ENCODE data around the gene PHTF1. TPM values are rescaled to one million over a fixed set of nuclear protein-coding genes. Genes with fewer than 3 reads are reported as not detected.
"Not testable (repeated sequence)": the region's sequence is repeated elsewhere in the genome, so short reads cannot be mapped to it uniquely, and the experiment has no call there.

PHTF1 gene
- polyA plus RNA-seq, 3 donors: 6.7 to 12.2 (median 11.1) TPM

- H3K27me3 Mint-ChIP-seq (ENCODE audit: low read depth in 3 of 3): peaks cover 0 to 2% (median 0%) of the 10 kb centered on the region in 3 donors
- peaks cover 51 to 64% of the 10 kb centered on the region in 2 donors for H3K36me3 Mint-ChIP-seq
- no peak overlapping the region for H3K4me2 ChIP-seq (replicated peaks; ENCODE audit: extremely low read depth, low read length, poor library complexity, severe bottlenecking)
- H3K79me2 ChIP-seq (ENCODE audit: insufficient read depth, low read length): no peaks in the 10 kb centered on the region
- no peaks in the 10 kb centered on the region for H3K27me3 ChIP-seq (ENCODE audit: control insufficient read depth in 2 of 2, insufficient read depth in 2 of 2, low read length in 2 of 2)
- H3K9me3 Mint-ChIP-seq: peaks cover 0 to 1% (median 0%) of the 10 kb centered on the region in 7 donors
- peaks cover 13 to 51% of the 10 kb centered on the region in 2 donors for H3K36me3 ChIP-seq (replicated peaks in 1 of 2; ENCODE audit: control insufficient read depth in 1 of 2, insufficient read depth in 2 of 2, low read length in 2 of 2)
- H3K9me3 ChIP-seq (replicated peaks in 1 of 2; ENCODE audit: control insufficient read depth in 1 of 2, insufficient read depth in 1 of 2, low read length in 2 of 2): no peaks in the 10 kb centered on the region
- no peak overlapping the region for H3K4me3 ChIP-seq (replicated peaks in 1 of 3; ENCODE audit: low read depth in 2 of 3, low read length in 3 of 3)
- H3K27ac ChIP-seq (ENCODE audit: low read depth in 1 of 2, low read length in 2 of 2): no peak overlapping the region
- H3K4me1 ChIP-seq (ENCODE audit: control insufficient read depth in 1 of 2, insufficient read depth in 2 of 2, low read length in 2 of 2): no peaks in the 10 kb centered on the region
- TF ChIP-seq CTCF (IDR thresholded peaks at IDR 0.05): no peak
- intact Hi-C loops (cut with micrococcal nuclease): no loop called here
- no peak for DNase-seq
- H4K20me1 ChIP-seq (ENCODE audit: insufficient read depth, low read length): no peaks in the 10 kb centered on the region
- 100% methylated on average over 2 of the region's 5 CpGs for WGBS (ENCODE audit: insufficient coverage)
- no peak overlapping the region for H3K4me3 Mint-ChIP-seq
- H2AFZ ChIP-seq (ENCODE audit: insufficient read depth, low read depth, low read length, poor library complexity, severe bottlenecking): no peak overlapping the region
- H3K4me1 Mint-ChIP-seq: peaks cover 8% of the 10 kb centered on the region
- H3K27ac Mint-ChIP-seq: no peak overlapping the region
- no peak overlapping the region for H3K9ac ChIP-seq (ENCODE audit: insufficient read depth, low read length, poor library complexity, severe bottlenecking)
Measured at GRCh38 chr1:113732802-113733201, 26.5 kb downstream of the PHTF1 start.

- H3K9me3 ChIP-seq (replicated peaks in 1 of 2; ENCODE audit: control insufficient read depth in 1 of 2, insufficient read depth in 1 of 2, low read length in 2 of 2): peaks cover 28 to 32% of the 10 kb centered on the region in 2 donors
- WGBS (ENCODE audit: insufficient coverage): no CpG with 5 or more reads among the region's 2 CpGs
- Mint-ChIP-seq H3K36me3 (peaks cover 72 to 93% of the 10 kb centered on the region in 2 donors), H3K4me3 (no peak overlapping the region), H3K27me3 (ENCODE audit: low read depth in 3 of 3) (no peaks in the 10 kb centered on the region), H3K27ac (no peak overlapping the region), H3K9me3 (peaks cover 31 to 52% (median 48%) of the 10 kb centered on the region in 7 donors), H3K4me1 (no peaks in the 10 kb centered on the region)
- H3K9ac ChIP-seq (ENCODE audit: insufficient read depth, low read length, poor library complexity, severe bottlenecking): no peak overlapping the region
- no peak overlapping the region for H3K27ac ChIP-seq (ENCODE audit: low read depth in 1 of 2, low read length in 2 of 2)
- no peaks in the 10 kb centered on the region for H3K79me2 ChIP-seq (ENCODE audit: insufficient read depth, low read length)
- no peaks in the 10 kb centered on the region for H3K27me3 ChIP-seq (ENCODE audit: control insufficient read depth in 2 of 2, insufficient read depth in 2 of 2, low read length in 2 of 2)
- intact Hi-C loops (cut with micrococcal nuclease): no loop called here
- H3K36me3 ChIP-seq (replicated peaks in 1 of 2; ENCODE audit: control insufficient read depth in 1 of 2, insufficient read depth in 2 of 2, low read length in 2 of 2): peaks cover 28 to 80% of the 10 kb centered on the region in 2 donors
- TF ChIP-seq CTCF (IDR thresholded peaks at IDR 0.05): no peak
- H3K4me1 ChIP-seq (ENCODE audit: control insufficient read depth in 1 of 2, insufficient read depth in 2 of 2, low read length in 2 of 2): no peaks in the 10 kb centered on the region
- H3K4me3 ChIP-seq (replicated peaks in 1 of 3; ENCODE audit: low read depth in 2 of 3, low read length in 3 of 3): no peak overlapping the region
- no peak overlapping the region for H3K4me2 ChIP-seq (replicated peaks; ENCODE audit: extremely low read depth, low read length, poor library complexity, severe bottlenecking)
- no peaks in the 10 kb centered on the region for H4K20me1 ChIP-seq (ENCODE audit: insufficient read depth, low read length)
- no peak overlapping the region for H2AFZ ChIP-seq (ENCODE audit: insufficient read depth, low read depth, low read length, poor library complexity, severe bottlenecking)
- DNase-seq: no peak
Measured at GRCh38 chr1:113721010-113721409, 38.3 kb downstream of the PHTF1 start.

DNA sequence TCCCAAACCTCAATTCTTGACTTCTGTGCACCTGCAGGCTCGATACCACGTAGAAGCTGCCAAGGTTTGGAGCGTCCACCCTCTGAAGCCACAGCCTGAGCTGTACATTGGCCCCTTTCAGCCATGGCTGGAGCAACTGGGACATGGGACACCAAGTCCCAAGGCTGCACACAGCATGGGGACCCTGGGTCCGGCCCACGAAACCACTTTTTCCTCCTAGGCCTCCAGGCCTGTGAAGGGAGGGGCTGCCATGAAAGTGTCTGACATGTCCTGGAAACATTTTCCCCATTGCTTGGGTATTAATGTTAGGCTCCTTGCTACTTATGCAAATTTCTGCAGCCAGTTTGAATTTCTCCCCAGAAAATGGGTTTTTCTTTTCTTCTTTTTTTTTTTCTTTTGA, 40.7 kb downstream of the PHTF1 start:
- peaks cover 32 to 52% (median 46%) of the 10 kb centered on the region in 7 donors for H3K9me3 Mint-ChIP-seq
- H3K27me3 Mint-ChIP-seq (ENCODE audit: low read depth in 3 of 3); H4K20me1 ChIP-seq (ENCODE audit: insufficient read depth, low read length); H3K4me2 ChIP-seq (replicated peaks; ENCODE audit: extremely low read depth, low read length, poor library complexity, severe bottlenecking); H3K79me2 ChIP-seq (ENCODE audit: insufficient read depth, low read length); H3K4me1 ChIP-seq (ENCODE audit: control insufficient read depth in 1 of 2, insufficient read depth in 2 of 2, low read length in 2 of 2); intact Hi-C loops (cut with micrococcal nuclease); DNase-seq; H2AFZ ChIP-seq (ENCODE audit: insufficient read depth, low read depth, low read length, poor library complexity, severe bottlenecking); H3K27me3 ChIP-seq (ENCODE audit: control insufficient read depth in 2 of 2, insufficient read depth in 2 of 2, low read length in 2 of 2); H3K27ac Mint-ChIP-seq; H3K9ac ChIP-seq (ENCODE audit: insufficient read depth, low read length, poor library complexity, severe bottlenecking); H3K4me1 Mint-ChIP-seq; H3K27ac ChIP-seq (ENCODE audit: low read depth in 1 of 2, low read length in 2 of 2); H3K4me3 Mint-ChIP-seq; H3K4me3 ChIP-seq (replicated peaks in 1 of 3; ENCODE audit: low read depth in 2 of 3, low read length in 3 of 3): not testable (repeated sequence)
- peaks cover 72 to 86% of the 10 kb centered on the region in 2 donors for H3K36me3 Mint-ChIP-seq
- H3K36me3 ChIP-seq (replicated peaks in 1 of 2; ENCODE audit: control insufficient read depth in 1 of 2, insufficient read depth in 2 of 2, low read length in 2 of 2): peaks cover 21 to 74% of the 10 kb centered on the region in 2 donors
- peaks cover 28 to 32% of the 10 kb centered on the region in 2 donors for H3K9me3 ChIP-seq (replicated peaks in 1 of 2; ENCODE audit: control insufficient read depth in 1 of 2, insufficient read depth in 1 of 2, low read length in 2 of 2)
- 100% methylated on average over 5 of the region's 5 CpGs for WGBS (ENCODE audit: insufficient coverage)

All from CD14-positive monocyte (primary cell).